Measurements from ENCODE around the gene MTMR1.

DNA sequence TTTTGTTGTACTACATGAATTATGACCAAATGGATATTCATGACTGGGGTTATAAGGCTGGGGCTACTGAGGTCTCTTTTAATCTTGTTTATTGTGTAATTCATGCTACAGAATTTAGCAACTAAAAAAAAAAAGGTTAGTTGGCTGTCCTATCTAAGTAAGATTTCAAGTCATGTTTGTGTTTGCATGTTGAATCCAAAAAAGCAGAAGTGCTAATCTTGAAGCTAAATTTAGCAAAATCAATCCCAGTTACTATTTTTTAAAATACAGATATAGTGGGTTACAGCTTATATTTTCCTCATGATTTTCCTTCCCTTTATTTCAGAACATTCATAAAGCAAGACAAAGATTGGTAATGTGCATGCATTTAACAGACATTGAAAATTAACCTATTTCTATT, 19.4 kb downstream of the MTMR1 start:
- no peak for TF ChIP-seq CTCF (IDR thresholded peaks at IDR 0.05)
- no peak for TF ChIP-seq ZFX (IDR thresholded peaks at IDR 0.05; ENCODE audit: borderline replicate concordance)

Data from 22Rv1 (cell line).